ENCODE data around the gene BRF1. TPM values are rescaled to one million over a fixed set of nuclear protein-coding genes. Genes with fewer than 3 reads are reported as not detected.
"Not testable (repeated sequence)": the region's sequence is repeated elsewhere in the genome, so short reads cannot be mapped to it uniquely, and the experiment has no call there.

BRF1 gene
- total and polyA plus RNA-seq, 3 donors from 2014 or later, result 30.3 to 112 (median 95.3) TPM

DNA sequence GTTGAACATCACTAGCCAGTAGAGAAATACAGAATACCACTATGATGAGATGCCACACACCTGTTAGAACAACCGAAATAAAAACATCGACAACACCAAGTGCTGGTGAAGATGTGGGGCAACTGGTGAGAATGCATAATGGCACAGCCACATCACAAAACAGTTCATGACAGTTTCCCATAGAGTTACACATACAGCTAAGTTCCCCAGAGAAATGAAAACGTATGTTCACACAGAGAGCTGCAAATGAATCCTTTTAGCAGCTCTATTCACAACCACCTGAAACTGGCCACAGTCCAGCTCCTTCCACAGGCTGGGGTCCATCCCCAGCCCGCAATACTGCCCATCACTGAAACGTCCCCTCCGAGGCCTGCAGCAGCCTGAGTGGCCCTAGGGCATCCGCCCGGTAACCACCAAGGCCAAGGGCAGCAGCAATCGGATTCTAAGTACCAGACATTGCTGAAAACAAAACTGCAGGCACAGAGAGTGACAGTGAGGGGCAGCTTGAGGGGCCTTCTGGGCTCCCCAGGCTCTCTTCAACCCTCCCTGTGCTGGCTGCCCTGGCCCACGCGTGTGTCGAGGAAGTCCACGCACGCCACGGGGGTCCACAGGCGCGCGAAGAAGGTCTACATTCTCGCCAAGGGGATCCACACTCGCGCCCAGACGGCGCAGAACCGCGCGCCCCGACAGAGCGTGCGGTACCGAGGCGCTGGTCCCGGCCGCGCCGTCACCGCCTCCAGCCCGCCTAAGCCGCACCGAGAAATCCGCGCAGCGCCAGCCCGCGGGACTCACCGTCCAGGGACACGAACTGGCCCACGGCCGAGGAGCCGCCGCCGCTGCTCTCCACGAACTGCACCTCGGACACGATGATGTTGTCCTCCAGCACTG is 903 bp downstream of the BRF1 start:
- intact Hi-C loops (cut with DNase I; ENCODE audit: low total_unique reads), result no loop called here
- peak; percentile 47 for DNase-seq
- no peaks in the 10 kb centered on the region for H3K9me3 ChIP-seq
- TF ChIP-seq POLR2A (IDR thresholded peaks at IDR 0.05), result no peak
- TF ChIP-seq, protein P1, sequence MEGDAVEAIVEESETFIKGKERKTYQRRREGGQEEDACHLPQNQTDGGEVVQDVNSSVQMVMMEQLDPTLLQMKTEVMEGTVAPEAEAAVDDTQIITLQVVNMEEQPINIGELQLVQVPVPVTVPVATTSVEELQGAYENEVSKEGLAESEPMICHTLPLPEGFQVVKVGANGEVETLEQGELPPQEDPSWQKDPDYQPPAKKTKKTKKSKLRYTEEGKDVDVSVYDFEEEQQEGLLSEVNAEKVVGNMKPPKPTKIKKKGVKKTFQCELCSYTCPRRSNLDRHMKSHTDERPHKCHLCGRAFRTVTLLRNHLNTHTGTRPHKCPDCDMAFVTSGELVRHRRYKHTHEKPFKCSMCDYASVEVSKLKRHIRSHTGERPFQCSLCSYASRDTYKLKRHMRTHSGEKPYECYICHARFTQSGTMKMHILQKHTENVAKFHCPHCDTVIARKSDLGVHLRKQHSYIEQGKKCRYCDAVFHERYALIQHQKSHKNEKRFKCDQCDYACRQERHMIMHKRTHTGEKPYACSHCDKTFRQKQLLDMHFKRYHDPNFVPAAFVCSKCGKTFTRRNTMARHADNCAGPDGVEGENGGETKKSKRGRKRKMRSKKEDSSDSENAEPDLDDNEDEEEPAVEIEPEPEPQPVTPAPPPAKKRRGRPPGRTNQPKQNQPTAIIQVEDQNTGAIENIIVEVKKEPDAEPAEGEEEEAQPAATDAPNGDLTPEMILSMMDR (IDR thresholded peaks at IDR 0.05), result no peak
- H3K4me3 ChIP-seq, result peak overlapping the region; percentile 78 to 82
- 5 to 6% methylated on average over 28 to 52 of the region's 54 CpGs for WGBS, 2 donors
- H3K27me3 ChIP-seq, result no peaks in the 10 kb centered on the region
- H3K27ac ChIP-seq, result peak overlapping the region; percentile 81 to 91
- no peaks in the 10 kb centered on the region for H3K4me1 ChIP-seq
- H3K36me3 ChIP-seq (ENCODE audit: low read depth, missing control alignments), result no peaks in the 10 kb centered on the region

DNA sequence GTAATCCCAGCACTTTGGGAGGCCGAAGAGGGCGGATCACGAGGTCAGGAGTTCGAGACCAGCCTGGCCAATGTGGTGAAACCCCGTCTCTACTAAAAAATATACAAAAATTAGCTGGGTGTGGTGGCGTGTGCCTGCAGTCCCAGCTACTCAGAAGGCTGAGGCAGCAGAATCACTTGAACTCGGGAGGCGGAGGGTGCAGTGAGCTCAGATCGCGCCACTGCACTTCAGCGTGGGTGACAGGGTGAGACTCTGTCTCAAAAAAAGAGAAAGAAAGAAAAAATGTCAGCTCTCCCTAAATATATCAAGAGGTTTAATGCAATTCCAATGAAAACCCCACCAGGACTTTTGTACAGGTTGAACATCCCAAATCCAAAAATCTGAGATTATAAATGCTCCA is 3.5 kb downstream of the BRF1 start:
- intact Hi-C loops (cut with DNase I; ENCODE audit: low total_unique reads); H3K4me1 ChIP-seq; H3K27ac ChIP-seq; H3K27me3 ChIP-seq; H3K4me3 ChIP-seq; H3K36me3 ChIP-seq (ENCODE audit: low read depth, missing control alignments); H3K9me3 ChIP-seq; DNase-seq: not testable (repeated sequence)
- WGBS, 2 donors, result 93 to 95% methylated on average over 11 of the region's 11 CpGs

DNA sequence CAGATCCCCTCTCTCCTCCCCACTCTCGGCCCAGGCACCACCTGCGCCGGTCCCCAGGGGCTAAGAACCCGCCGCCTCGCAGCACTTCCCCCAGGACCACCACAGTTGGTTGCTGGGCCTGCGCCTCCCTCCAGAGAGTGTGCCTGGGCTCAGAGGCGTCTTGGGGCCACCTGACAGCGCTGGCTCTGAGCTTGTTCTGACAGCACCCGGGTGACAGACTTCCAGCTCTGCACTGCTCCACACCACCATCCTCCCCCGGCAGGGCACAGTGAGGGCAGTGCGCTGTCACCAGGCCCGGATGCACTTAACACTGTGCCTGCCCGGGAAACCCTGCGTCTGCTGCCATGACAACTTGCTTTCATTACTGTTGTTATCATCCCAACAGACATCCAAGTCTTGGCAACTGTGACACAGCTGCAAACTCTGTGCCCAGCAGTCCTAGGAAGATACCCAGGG is 6.6 kb downstream of the BRF1 start:
- H3K27ac ChIP-seq, result no peak overlapping the region
- TF ChIP-seq, protein P1 (IDR thresholded peaks at IDR 0.05), result no peak
- TF ChIP-seq POLR2A (IDR thresholded peaks at IDR 0.05), result no peak
- peaks cover 7% of the 10 kb centered on the region for H3K4me1 ChIP-seq
- DNase-seq, result no peak
- H3K36me3 ChIP-seq (ENCODE audit: low read depth, missing control alignments), result no peaks in the 10 kb centered on the region
- 69 to 71% methylated on average over 10 to 15 of the region's 15 CpGs for WGBS, 2 donors
- no peak overlapping the region for H3K4me3 ChIP-seq
- H3K27me3 ChIP-seq, result no peaks in the 10 kb centered on the region
- no peaks in the 10 kb centered on the region for H3K9me3 ChIP-seq
- intact Hi-C loops (cut with DNase I; ENCODE audit: low total_unique reads), result no loop called here

DNA sequence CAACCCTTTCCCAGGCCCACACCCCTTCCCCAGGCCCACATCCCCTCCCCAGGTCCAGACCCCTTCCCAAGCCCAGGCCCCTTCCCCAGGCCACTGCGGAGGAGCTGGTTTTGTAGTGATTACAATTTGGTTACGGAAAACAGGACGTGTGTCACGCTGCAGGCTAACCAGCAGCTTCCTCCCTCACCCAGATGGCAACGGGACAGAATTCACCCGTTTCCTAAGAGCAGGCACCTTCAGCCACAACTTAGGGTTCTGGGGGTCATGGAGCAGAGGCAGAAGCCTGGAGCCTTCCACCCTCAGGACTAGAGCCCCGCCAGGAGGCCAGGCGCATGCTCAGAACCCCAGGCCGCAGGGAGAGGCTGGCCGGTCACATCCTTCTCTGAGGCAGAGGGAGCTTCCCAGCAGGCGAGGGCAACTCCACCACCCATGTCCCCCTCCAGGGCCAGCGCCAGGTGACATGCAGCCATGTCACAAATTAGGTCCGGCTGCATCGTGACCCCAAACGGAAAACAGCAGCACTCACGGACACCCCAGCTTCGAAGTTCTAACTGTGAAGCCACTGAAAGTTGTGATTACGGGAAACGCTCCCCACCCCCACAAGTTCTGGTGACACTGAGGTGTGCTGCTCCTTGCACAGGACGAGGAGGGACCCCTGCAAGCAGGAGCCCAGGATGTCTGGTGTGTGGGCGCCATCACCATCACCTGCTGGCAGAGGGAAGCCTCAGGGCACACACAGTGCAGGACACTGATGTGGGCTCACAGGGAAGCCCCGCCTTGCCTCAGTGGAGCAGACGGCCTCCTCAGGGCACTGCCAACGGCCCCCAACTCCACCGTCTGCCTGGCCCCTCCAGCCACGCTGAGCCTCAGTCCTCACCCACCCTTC is 7.7 kb downstream of the BRF1 start:
- Histone ChIP-seq H3K36me3 (ENCODE audit: low read depth, missing control alignments) (no peaks in the 10 kb centered on the region), H3K9me3 (no peaks in the 10 kb centered on the region), H3K27me3 (no peaks in the 10 kb centered on the region), H3K4me1 (peaks cover 7% of the 10 kb centered on the region), H3K4me3 (no peak overlapping the region), H3K27ac (no peak overlapping the region)
- intact Hi-C loops (cut with DNase I; ENCODE audit: low total_unique reads), result no loop called here
- DNase-seq, result no peak
- TF ChIP-seq POLR2A (IDR thresholded peaks at IDR 0.05), result no peak
- TF ChIP-seq, protein P1 (IDR thresholded peaks at IDR 0.05), result no peak
- 81 to 87% methylated on average over 20 to 26 of the region's 26 CpGs for WGBS, 2 donors

Data from testis (tissue), 3 donors.